ENCODE data around the gene POU3F2.

The POU3F2 gene

GRCh38 chr6:98833057-98833306 is 1.4 kb upstream of the POU3F2 start (continued):
- TF ChIP-seq ATF2 (tag by site-specific recombination; IDR thresholded peaks at IDR 0.05; ENCODE audit: low read depth) (no peak), FEZF1 (tag by site-specific recombination; IDR thresholded peaks at IDR 0.05) (no peak)

- ChIA-PET CTCF (interaction anchor here (0.6 to 1.6 kb wide), 3 partner anchors 10 to 59 kb away, joined by 3 to 7 read pairs (median 3); no protein-coding TSS in a partner anchor), POLR2A (interaction anchor here (0.7 to 1.7 kb wide), 8 partner anchors 8 to 980 kb away, joined by 3 to 8 read pairs (median 5); partner anchors contain the start of gene FBXL4)
- Histone ChIP-seq H3K4me3 (ENCODE audit: low read depth, low read length) (peak overlapping the region; percentile 53), H3K4me1 (ENCODE audit: control insufficient read depth, insufficient read depth, low read length) (no peaks in the 10 kb centered on the region; the same call in 1 of the 2 replicates), H3K36me3 (ENCODE audit: control insufficient read depth in 2 of 2, insufficient read depth in 1 of 2, low read length in 2 of 2) (no peaks in the 10 kb centered on the region), H3K9me3 (ENCODE audit: control insufficient read depth, insufficient read depth, low read depth, low read length) (no peaks in the 10 kb centered on the region), H3K27ac (ENCODE audit: extremely low read depth, low read depth, low read length) (peak overlapping the region; percentile 80)
- TF ChIP-seq ZNF449 (tag by site-specific recombination; IDR thresholded peaks at IDR 0.05) (0 out of 2 replicates have a peak, but pooled peaks have one; percentile 41), ZNF274 (IDR thresholded peaks at IDR 0.05; ENCODE audit: low read length) (no peak), ZNF274 (tag by site-specific recombination; IDR thresholded peaks at IDR 0.05; ENCODE audit: borderline replicate concordance) (no peak), ZFP3 (tag by site-specific recombination; IDR thresholded peaks at IDR 0.05; ENCODE audit: low read depth) (no peak), ZNF473 (tag by site-specific recombination; IDR thresholded peaks at IDR 0.05) (no peak), ZNF555 (tag by site-specific recombination; conservative IDR thresholded peaks at IDR 0.05) (no peak), ZNF266 (tag by site-specific recombination; IDR thresholded peaks at IDR 0.05; ENCODE audit: low read depth) (no peak), GLIS1 (tag by site-specific recombination; IDR thresholded peaks at IDR 0.05) (no peak), ZNF639 (tag by site-specific recombination; IDR thresholded peaks at IDR 0.05) (no peak), SP3 (tag by site-specific recombination; IDR thresholded peaks at IDR 0.05) (no peak), ZNF140 (tag by site-specific recombination; IDR thresholded peaks at IDR 0.05) (no peak), GLIS2 (tag by site-specific recombination; IDR thresholded peaks at IDR 0.05) (peak; percentile 60; the same call in 1 of the 2 replicates), ZNF2 (tag by site-specific recombination; IDR thresholded peaks at IDR 0.05) (peak; percentile 13; the same call in 1 of the 2 replicates), ZNF701 (tag by site-specific recombination; IDR thresholded peaks at IDR 0.05) (no peak), ZNF488 (tag by site-specific recombination; IDR thresholded peaks at IDR 0.05) (no peak), ZNF335 (tag by site-specific recombination; conservative IDR thresholded peaks at IDR 0.05) (peak; percentile 88), ZNF26 (tag by site-specific recombination; IDR thresholded peaks at IDR 0.05) (no peak), ZNF391 (tag by site-specific recombination; IDR thresholded peaks at IDR 0.05; ENCODE audit: borderline replicate concordance, low read depth) (no peak), ZNF24 (tag by site-specific recombination; IDR thresholded peaks at IDR 0.05) (no peak), PRDM4 (tag by site-specific recombination; IDR thresholded peaks at IDR 0.05) (0 out of 2 replicates have a peak, but pooled peaks have one; percentile 27), ZNF843 (tag by site-specific recombination; IDR thresholded peaks at IDR 0.05) (peak; percentile 20; the same call in 1 of the 2 replicates), ZNF626 (tag by site-specific recombination; IDR thresholded peaks at IDR 0.05) (no peak), ZNF610 (tag by site-specific recombination; IDR thresholded peaks at IDR 0.05; ENCODE audit: borderline replicate concordance) (peak; percentile 18; the same call in 1 of the 2 replicates), ZNF221 (tag by site-specific recombination; IDR thresholded peaks at IDR 0.05; ENCODE audit: borderline replicate concordance) (no peak)
These were observed 891 bp upstream of the POU3F2 start for GRCh38 chr6:98833307-98834059.
